A673 (cell line): Measurements from ENCODE around the gene PCIF1.

Source experiments
- EZH2 ChIP-seq: fragments of 200-600 bp; sonication (generic); IDR thresholded peaks from 2 replicates; pipeline ENCODE4 v1.6.1; 2017; ENCODE audit warnings: borderline replicate concordance, low read depth, mild to moderate bottlenecking, mixed read lengths, antibody characterized with exemption, low read length; ENCODE audit not compliant: poor library complexity, severe bottlenecking
- TF ChIP-seq, protein P1 (sequence below): fragments of 300-800, 200-600 bp; sonication (generic); conservative IDR thresholded peaks from 2 replicates; pipeline ENCODE4 v1.5.1; 2017; ENCODE audit warnings: low read depth, mild to moderate bottlenecking, antibody characterized with exemption, low read length, moderate library complexity, mixed read lengths

DNA sequence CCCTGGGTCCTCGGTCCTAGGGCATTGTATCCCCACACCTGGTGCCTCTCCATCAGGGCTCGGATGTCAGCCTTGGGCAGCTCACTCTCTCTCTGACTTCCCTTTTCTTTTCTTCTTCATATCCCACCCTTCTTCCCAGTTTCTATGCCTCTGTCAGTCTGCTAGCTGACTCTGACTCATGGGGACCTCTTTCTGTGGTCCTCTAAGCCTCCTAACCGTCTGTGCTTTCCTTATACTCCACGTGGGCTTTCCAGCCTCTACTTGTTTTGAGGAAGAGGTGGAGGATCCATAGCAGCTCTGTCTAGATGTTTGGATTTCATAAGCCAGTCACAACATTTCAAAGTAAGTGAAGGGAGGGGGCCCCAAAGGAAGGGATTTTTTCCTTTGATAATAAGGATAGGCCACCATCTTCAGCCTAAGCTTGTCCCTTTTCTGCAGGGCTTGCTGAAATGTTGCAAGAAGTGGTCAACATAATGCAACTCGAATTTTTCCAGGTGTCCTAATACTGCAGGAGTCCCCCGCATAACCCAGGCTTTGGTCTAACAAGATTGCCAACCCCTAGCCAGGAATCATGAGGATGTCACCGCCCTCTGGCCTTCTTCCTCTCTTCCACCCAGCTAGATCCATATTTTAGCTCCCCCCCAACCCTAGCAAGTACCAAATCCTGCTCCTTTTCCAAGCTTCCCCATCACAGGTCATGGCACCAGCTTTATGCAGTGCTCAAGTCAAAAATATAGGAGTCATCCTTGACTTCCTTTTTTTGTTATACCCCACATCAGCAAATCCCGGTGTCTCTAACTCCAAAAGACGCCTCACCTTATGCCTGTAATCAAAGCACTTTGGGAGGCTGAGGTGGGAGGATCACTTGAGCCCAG, 13.8 kb upstream of the PCIF1 start:
- TF ChIP-seq, protein P1, sequence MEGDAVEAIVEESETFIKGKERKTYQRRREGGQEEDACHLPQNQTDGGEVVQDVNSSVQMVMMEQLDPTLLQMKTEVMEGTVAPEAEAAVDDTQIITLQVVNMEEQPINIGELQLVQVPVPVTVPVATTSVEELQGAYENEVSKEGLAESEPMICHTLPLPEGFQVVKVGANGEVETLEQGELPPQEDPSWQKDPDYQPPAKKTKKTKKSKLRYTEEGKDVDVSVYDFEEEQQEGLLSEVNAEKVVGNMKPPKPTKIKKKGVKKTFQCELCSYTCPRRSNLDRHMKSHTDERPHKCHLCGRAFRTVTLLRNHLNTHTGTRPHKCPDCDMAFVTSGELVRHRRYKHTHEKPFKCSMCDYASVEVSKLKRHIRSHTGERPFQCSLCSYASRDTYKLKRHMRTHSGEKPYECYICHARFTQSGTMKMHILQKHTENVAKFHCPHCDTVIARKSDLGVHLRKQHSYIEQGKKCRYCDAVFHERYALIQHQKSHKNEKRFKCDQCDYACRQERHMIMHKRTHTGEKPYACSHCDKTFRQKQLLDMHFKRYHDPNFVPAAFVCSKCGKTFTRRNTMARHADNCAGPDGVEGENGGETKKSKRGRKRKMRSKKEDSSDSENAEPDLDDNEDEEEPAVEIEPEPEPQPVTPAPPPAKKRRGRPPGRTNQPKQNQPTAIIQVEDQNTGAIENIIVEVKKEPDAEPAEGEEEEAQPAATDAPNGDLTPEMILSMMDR, result no peak
- TF ChIP-seq EZH2, result no peak
